AG04450 (cell line): ENCODE measurements around the gene PIKFYVE. TPM values are rescaled to one million over a fixed set of nuclear protein-coding genes. Genes with fewer than 3 reads are reported as not detected.

Experiments
- CTCF ChIA-PET: fragments of 300-600, 350-600 bp; formaldehyde crosslinking; extraction: SDS; loops from one replicate; lab custom pipeline; 2022; ENCODE audit warnings: antibody characterized with exemption, inconsistent platforms; lab: Charles Lee
- POLR2A ChIA-PET: fragments of 350-600 bp; formaldehyde crosslinking; extraction: SDS; loops from one replicate; lab custom pipeline; 2021; ENCODE audit warnings: antibody characterized with exemption, inconsistent platforms; lab: Yijun Ruan, JAX
- DNase-seq: peaks from one replicate; pipeline ENCODE4 v3.0.0-alpha.2; 2011; ENCODE audit warnings: low read depth, low spot score
- H3K27ac ChIP-seq: one replicate; pipeline ENCODE4 v1.5.1; 2012; ENCODE audit warnings: low read depth, low read length, control low read depth
- H3K27me3 ChIP-seq: one replicate; pipeline ENCODE4 v1.6.0; 2012; ENCODE audit warnings: low read length; ENCODE audit not compliant: control insufficient read depth, insufficient read depth
- H3K4me3 ChIP-seq: 2 replicates; pipeline ENCODE4 v1.5.1; 2011; ENCODE audit warnings: mild to moderate bottlenecking, low read depth, low read length, control low read depth
- H3K9me3 ChIP-seq: 2 replicates; pipeline ENCODE4 v1.5.1; 2012; ENCODE audit warnings: low read length; ENCODE audit not compliant: control insufficient read depth, insufficient read depth
- polyA plus RNA-seq: library from polyadenylated mRNA; depleted of rRNA; stranded (reverse); fragments of >200 nt; gene quantifications from 2 replicates; pipeline ENCODE4 v1.2.3, GENCODE V29; 2011
- TF ChIP-seq, protein P1 (sequence below): IDR thresholded peaks from 2 replicates; pipeline ENCODE4 v1.5.1; 2011; ENCODE audit warnings: low read depth, low read length, control low read depth, inconsistent platforms

PIKFYVE gene
- polyA plus RNA-seq, 1 experiment: 23.8 TPM

GRCh38 chr2:208280933-208281332, 14.9 kb downstream of the PIKFYVE start:
- ChIA-PET CTCF (interaction anchor here (1.0 to 1.2 kb wide), 2 partner anchors 10 to 105 kb away, joined by 3 read pairs; no protein-coding TSS in a partner anchor), POLR2A (interaction anchor here (0.5 to 1.0 kb wide), 2 partner anchors 15 to 751 kb away, joined by 3 read pairs; partner anchors contain the start of genes CREB1 and PIKFYVE)
- Histone ChIP-seq H3K27ac (no peak overlapping the region), H3K27me3 (no peaks in the 10 kb centered on the region), H3K9me3 (no peaks in the 10 kb centered on the region), H3K4me3 (no peak overlapping the region)
- no peak for DNase-seq
- TF ChIP-seq, protein P1, sequence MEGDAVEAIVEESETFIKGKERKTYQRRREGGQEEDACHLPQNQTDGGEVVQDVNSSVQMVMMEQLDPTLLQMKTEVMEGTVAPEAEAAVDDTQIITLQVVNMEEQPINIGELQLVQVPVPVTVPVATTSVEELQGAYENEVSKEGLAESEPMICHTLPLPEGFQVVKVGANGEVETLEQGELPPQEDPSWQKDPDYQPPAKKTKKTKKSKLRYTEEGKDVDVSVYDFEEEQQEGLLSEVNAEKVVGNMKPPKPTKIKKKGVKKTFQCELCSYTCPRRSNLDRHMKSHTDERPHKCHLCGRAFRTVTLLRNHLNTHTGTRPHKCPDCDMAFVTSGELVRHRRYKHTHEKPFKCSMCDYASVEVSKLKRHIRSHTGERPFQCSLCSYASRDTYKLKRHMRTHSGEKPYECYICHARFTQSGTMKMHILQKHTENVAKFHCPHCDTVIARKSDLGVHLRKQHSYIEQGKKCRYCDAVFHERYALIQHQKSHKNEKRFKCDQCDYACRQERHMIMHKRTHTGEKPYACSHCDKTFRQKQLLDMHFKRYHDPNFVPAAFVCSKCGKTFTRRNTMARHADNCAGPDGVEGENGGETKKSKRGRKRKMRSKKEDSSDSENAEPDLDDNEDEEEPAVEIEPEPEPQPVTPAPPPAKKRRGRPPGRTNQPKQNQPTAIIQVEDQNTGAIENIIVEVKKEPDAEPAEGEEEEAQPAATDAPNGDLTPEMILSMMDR: no peak

- Histone ChIP-seq H3K27ac (no peak overlapping the region), H3K27me3 (no peaks in the 10 kb centered on the region), H3K9me3 (no peaks in the 10 kb centered on the region), H3K4me3 (no peak overlapping the region)
- no peak for DNase-seq
- POLR2A ChIA-PET: no interaction called here
- CTCF ChIA-PET: no interaction called here
- TF ChIP-seq, protein P1: no peak
Observed at GRCh38 chr2:208285853-208286252, 19.8 kb downstream of the PIKFYVE start.

DNA sequence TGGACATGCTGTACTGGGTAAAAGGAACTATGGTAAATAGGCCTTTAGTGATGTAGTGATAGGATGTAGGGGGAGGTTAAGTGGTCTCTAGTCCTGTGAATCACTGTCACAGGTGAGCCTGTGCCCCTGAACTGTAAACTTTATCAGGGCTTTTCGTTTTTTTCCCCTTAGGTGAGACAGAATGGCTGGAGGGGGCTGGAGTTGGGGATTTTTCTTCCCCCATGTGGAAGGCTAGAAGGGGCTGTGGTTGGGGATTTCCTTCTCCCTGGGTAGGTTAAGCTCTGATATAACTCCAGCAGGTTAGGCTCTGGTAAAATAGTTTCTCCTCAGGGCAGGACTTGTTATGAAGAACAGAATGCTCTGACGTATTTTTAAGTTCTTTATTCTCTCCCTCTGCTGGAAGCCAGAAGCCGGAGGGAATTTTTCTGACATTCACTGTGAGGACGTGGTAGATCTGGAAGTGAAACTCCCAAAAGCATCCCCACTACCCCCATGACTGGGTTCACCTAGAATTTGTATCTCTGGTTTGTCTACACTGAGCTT, 28.5 kb downstream of the PIKFYVE start:
- no peak for DNase-seq
- no peaks in the 10 kb centered on the region for H3K27me3 ChIP-seq
- no peak overlapping the region for H3K4me3 ChIP-seq
- no peaks in the 10 kb centered on the region for H3K9me3 ChIP-seq
- CTCF ChIA-PET: no interaction called here
- POLR2A ChIA-PET: no interaction called here
- H3K27ac ChIP-seq: no peak overlapping the region
- TF ChIP-seq, protein P1: no peak

DNA sequence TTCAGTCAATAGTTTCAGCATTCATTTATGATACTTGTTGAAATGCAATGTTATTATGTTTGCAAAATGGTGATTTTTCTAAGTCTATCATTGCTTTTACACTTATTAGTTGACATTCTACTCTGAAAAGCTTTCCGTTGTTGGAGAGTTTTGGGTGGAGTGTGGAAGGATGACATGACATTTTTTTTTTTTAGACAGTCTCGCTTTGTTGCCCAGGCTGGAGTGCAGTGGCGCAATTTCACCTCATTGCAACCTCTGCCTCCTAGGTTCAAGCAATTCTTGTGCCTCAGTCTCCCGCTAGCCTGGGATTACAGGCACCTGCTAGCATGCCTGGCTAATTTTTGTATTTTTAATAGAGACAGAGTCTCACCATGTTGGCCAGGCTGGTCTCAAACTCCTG, 29.8 kb downstream of the PIKFYVE start:
- Histone ChIP-seq H3K27me3 (no peaks in the 10 kb centered on the region), H3K27ac (no peak overlapping the region), H3K9me3 (no peaks in the 10 kb centered on the region), H3K4me3 (no peak overlapping the region)
- ChIA-PET CTCF (no interaction called here), POLR2A (no interaction called here)
- no peak for DNase-seq
- TF ChIP-seq, protein P1: no peak

- no peak overlapping the region for H3K27ac ChIP-seq
- no peaks in the 10 kb centered on the region for H3K27me3 ChIP-seq
- CTCF ChIA-PET: interaction anchor here (1.4 kb wide), 1 partner anchor 121 kb away, joined by 3 read pairs; no protein-coding TSS in a partner anchor
- H3K9me3 ChIP-seq: no peaks in the 10 kb centered on the region
- POLR2A ChIA-PET: no interaction called here
- TF ChIP-seq, protein P1: no peak
- no peak for DNase-seq
- no peak overlapping the region for H3K4me3 ChIP-seq
Observed at GRCh38 chr2:208296610-208297009, 30.6 kb downstream of the PIKFYVE start.
